GM19397 (cell line): ENCODE measurements around the gene CUEDC1.
A peak's percentile ranks its signal among the peaks of the same experiment; 100 is the strongest.
"Not testable (repeated sequence)": the region's sequence is repeated elsewhere in the genome, so short reads cannot be mapped to it uniquely, and the experiment has no call there.

Source experiments
- ATAC-seq: cut with Tn5 transposase; IDR thresholded peaks from one replicate; pipeline ENCODE4 v1.9.1; 2021; ENCODE audit warnings: mild to moderate bottlenecking, moderate library complexity; ENCODE audit not compliant: unreplicated experiment

The CUEDC1 gene

GRCh38 chr17:57940653-57941329 is 14.4 kb downstream of the CUEDC1 start:
- no peak for ATAC-seq

DNA sequence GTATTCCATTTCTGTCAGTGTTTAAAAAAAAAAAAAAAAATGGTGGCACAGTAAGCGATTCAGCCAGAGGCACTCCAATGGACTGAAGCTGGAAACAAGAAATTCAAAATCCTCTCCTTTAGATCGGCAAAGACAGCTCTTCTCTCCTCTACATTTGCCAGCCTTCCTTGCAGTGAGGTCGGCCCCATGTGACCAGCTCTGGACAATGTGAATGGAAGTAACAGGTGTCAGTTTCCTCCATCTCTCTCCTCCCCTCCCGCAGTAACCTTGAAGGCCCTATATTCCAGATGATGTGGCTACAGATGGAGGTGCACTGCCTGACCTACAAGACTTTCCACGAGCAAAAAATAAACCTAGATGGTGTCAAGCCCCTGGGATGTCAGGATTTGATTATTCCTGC is 15.0 kb downstream of the CUEDC1 start:
- no peak for ATAC-seq

DNA sequence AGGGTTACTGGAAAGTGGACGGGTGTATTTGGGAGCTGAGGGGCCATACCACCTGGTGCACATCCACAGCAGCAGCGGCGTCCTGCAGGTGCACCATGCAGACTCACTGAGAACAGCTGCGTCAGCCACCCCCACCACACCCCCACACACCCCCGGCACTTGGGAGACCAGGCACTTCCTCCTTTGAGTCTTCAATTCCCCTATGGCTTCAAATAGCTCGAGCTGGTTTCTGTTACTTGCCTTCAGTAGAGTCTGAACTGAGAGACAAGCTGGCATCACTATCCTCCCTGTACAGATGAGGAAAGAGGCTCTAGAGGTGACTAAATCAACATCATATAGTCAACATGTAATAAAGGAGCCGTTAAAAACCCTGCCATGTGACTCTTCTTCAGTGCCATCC is 15.4 kb downstream of the CUEDC1 start:
- ATAC-seq = peak; percentile 67

DNA sequence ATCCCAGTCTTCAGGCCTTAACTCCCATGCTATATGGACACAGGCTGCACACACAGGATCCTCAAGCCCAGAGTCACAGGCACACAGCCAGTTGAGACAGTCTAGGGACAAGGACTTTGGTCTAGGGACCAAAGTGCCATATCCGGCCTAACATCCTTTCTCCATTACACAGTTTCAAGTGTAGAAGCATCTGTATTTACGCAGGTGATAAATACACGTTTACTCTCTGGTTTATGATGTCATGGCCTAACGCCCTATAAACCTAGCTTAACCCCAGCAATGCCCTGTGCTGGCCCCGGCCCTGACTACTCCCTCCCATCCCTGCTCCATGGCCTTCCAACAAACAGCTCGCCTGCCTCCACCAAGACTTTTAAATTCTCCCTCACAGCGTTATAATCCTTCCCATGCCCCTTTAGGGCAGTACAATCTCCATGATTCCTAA is 17.1 kb downstream of the CUEDC1 start:
- ATAC-seq = no peak

- ATAC-seq = no peak
These were observed 17.7 kb downstream of the CUEDC1 start for GRCh38 chr17:57937492-57937891.

GRCh38 chr17:57935833-57936807 is 19.1 kb downstream of the CUEDC1 start:
- no peak for ATAC-seq

GRCh38 chr17:57931488-57932137 is 23.6 kb downstream of the CUEDC1 start:
- ATAC-seq = no peak

- ATAC-seq = no peak
These were observed 25.0 kb downstream of the CUEDC1 start for GRCh38 chr17:57930239-57930638.

- ATAC-seq = no peak
These were observed 25.8 kb downstream of the CUEDC1 start for GRCh38 chr17:57929386-57929785.

GRCh38 chr17:57928928-57929327 is 26.3 kb downstream of the CUEDC1 start:
- ATAC-seq = no peak

DNA sequence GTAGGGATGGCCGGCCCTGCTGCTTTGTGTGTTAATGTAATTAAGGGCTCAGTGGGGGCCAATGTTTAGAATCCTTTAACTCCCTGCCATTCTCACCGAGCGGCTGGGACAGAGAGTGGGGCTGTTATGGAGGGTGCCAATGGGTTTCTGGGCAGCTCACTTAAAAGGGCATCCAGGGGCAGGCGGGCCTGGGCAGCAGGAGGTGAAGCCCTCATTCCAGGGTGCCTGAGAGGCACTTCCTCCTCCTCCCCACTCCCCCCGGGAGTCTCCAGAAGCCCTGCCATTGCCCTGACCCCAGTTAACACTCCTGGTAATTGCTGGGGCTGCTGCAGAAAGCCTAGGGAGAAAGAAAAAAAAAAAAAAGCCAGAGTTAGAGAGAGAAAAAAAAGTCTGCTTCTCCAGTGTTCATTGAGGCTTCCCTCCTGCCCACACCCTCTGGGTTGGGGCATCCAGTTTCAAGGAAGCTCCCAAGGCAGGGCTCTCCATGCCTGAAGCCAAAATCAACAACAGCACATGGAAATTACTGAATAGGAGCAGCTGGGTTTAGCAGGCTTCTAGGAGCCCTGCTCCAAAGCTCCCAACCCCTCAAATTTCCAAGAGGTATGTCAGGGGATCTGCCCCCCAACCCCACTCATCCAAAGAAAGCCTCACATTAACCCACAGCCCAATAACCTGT is 28.0 kb downstream of the CUEDC1 start:
- no peak for ATAC-seq

GRCh38 chr17:57926723-57927047 is 28.5 kb downstream of the CUEDC1 start:
- ATAC-seq = no peak

DNA sequence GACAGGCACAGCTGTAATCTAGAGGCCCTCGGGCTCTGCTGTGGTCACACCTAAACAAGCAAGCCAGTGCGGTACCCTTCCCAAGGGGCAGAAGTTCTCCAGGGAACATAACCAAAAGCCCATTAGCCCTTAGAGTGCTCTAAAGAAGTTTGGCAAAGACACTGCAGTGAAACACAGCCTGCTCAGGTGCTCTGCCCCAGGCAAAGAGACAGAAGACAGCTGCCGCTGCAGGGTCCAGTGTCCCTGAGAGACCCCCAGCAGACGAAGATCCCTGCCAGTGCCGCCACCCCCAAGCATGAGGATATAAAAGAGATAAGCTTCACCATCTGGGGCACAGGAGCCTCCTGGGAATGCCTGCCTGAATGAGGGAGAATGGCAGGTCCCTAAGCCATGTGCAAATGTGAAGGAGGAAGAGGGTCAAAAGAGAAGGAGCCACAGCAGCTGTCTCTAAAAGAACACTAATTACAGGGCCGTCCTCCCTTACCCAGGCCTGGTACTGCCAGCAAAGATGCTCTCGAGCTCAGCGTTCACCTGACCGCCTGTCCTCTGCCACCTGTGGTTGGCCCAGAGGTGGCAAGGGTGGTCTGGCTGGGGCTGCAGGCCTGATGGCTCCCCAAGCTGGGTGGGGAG is 29.7 kb downstream of the CUEDC1 start:
- ATAC-seq = no peak

DNA sequence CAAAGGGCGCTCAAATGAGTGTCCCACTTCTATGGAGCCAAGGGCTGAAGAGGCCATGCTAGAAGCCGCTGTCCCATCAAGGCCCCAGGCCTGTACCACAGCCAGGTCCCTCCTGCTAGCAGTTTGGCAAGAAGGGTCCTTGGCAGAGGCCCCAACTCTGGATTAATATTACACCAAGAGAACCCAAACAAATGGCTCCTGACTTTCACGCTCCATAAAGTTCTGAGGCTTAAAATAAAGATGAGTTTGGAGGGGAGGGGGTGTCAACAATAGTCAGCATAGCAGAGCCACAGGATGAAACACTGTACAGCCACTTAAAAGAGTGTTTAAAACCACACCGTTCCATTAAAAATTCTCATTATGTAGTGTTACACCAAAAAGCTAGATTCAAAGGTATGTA is 30.5 kb downstream of the CUEDC1 start:
- no peak for ATAC-seq

- ATAC-seq = no peak
These were observed 31.9 kb downstream of the CUEDC1 start for GRCh38 chr17:57923182-57923872.

DNA sequence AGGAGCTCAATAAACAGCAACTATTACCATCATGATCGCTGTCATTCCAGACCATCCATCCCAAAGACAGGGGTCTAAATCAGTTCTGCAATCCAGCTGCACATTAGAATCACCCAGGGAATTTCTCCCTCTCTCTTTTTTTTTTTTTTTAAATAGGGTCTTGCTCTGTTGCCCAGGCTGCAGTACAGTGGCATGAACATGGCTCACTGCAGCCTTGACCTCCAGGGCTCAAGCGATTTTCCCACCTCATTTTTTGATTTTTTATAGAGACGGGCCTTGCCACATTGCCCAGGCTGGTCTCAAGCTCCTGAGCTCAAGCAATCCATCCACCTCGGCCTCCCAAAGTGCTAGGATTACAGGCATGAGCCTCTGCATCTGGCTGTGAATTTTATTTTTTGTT is 32.5 kb downstream of the CUEDC1 start:
- not testable (repeated sequence) for ATAC-seq

- ATAC-seq = no peak
These were observed 34.1 kb downstream of the CUEDC1 start for GRCh38 chr17:57920916-57921703.

DNA sequence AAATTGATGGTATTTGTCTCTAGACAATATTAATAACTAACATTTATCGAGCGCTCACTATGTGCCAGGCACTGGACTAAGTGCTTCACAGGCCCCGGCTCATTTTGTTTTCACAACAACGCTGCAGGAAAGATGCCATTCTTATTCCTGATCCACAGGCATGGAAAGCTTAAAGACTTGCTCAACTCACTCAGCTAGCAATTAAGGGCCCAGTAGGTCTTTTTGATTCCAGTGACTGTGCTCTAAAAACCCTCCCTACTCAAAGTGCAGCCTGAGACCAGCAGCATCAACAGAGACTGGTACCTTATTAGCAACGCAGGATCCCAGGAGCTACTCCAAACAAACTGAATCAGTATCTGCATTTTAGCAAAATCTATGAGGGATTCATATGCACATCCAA is 35.3 kb downstream of the CUEDC1 start:
- ATAC-seq = no peak
